Left ventricle myocardium superior (tissue), 1 donor: ENCODE data around the gene CLASP1. TPM values are rescaled to one million over a fixed set of nuclear protein-coding genes. Genes with fewer than 3 reads are reported as not detected.
A peak's percentile ranks its signal among the peaks of the same experiment; 100 is the strongest.
"Not testable (repeated sequence)": the region's sequence is repeated elsewhere in the genome, so short reads cannot be mapped to it uniquely, and the experiment has no call there.

Experiments used
- ATAC-seq: fragments of 200-7000 bp; cut with Tn5 transposase; one replicate; pipeline ENCODE4 v1.9.1; 2020; ENCODE audit warnings: mild to moderate bottlenecking, moderate library complexity
- DNase-seq: peaks from one replicate; pipeline ENCODE4 v3.0.0-alpha.2; 2020
- intact Hi-C: fragments of 100-400 bp; cut with micrococcal nuclease; formaldehyde crosslinking; loops from one replicate; pipeline ENCODE4 v1.11.0; 2022
- total RNA-seq: library from RNA; stranded (reverse); fragmentation: NEBNext Ultra II Directional; extraction: Animal tissue kit (Norgen Biotek cat#: 25700); gene quantifications from one replicate; pipeline ENCODE4 v1.2.1, GENCODE V29; 2021
- donor health status: DM: no; HTN: yes; CAD: no; lungs with severe emphysema.

The CLASP1 gene
- total RNA-seq, 1 donor from 2014 or later: 66.5 TPM

DNA sequence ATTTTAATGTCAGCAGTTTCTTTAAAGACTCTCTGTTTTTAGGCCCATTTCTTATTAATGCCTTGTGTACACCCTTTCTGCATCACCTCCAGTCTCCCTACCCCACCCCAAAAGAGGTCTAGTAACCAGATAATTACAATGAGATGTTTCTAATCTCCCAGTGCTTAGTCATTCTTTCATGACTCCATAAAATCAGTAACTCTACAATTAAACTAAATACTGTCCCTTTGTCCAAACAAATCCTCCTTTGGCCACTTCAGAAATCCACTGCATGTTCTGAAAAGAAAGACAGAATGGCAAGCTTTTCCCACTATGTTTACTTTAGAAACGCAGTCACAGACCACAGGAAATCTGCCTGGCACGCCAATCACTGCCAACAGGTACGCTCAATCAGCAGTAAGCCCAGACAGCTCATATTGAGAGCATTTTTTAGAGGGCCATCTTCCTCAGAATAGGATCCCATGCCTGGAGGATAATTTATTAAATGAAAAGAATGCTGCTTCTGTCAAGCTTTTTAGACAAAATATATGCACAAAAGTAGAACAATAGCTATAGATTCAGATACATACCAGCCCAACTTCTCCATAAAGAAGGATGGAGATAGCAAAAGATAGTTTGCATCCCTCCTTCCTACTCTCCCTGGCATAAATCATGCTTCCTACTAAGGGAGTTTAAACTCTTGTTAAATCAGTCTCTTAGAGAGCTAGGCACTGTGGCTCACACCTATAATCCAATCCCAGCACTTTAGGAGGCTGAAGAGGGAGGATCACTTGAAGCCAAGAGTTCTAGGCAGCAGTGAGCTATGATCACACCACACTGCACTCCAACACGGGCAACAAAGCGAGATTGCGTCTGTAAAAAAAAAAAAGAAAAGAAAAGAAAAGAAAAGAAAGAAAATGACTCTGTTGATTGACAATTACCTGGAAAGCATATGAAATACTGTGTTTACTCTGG, 14.6 kb downstream of the CLASP1 start:
- intact Hi-C loops: no loop called here
- no peak for ATAC-seq

DNA sequence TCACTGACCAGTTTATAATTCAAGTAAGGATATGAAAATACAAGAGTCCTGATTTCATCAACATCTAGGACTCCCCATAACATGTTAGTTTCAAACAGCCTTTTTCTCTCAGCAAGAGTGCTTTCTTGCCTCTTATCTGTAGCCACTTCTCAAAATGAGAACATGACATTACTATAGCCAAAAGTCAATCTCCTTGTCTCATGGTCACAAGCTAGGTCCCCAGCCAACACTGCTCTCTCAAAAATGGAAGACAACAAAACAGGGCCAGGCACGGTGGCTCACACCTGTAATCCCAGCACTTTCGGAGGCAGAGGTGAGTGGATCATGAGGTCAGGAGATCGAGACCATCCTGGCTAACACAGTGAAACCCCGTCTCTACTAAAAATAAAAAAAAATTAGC, 15.8 kb downstream of the CLASP1 start:
- intact Hi-C loops: no loop called here
- DNase-seq (no peak), ATAC-seq (peak; percentile 86)

More for the DNA sequence above, 14.6 kb downstream of the CLASP1 start:
- DNase-seq: no peak

DNA sequence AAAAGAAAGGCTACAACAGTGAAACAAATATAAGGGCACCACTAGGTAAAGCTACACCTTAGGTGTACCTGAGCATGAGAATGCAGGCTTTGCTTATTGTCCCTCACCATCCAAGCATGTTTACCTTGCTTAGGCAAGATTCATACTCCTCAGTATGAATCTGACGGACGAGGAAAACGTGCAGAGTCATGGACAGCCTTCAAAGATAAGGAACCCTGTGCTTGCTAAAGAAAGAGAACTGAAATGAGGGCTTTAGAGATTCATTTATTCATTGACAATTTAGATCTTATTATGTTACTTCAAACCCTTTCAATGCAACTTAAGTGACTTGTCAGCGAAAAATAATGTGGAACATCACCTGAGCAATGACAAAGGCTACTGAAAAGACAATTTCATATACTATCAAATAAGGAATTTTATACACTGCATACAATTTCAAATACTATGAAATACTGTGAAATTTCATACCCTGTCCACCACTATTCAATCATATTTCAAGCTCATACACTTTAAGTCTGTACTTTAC, 21.7 kb downstream of the CLASP1 start:
- DNase-seq: no peak
- intact Hi-C loops: no loop called here
- peak; percentile 40 for ATAC-seq

DNA sequence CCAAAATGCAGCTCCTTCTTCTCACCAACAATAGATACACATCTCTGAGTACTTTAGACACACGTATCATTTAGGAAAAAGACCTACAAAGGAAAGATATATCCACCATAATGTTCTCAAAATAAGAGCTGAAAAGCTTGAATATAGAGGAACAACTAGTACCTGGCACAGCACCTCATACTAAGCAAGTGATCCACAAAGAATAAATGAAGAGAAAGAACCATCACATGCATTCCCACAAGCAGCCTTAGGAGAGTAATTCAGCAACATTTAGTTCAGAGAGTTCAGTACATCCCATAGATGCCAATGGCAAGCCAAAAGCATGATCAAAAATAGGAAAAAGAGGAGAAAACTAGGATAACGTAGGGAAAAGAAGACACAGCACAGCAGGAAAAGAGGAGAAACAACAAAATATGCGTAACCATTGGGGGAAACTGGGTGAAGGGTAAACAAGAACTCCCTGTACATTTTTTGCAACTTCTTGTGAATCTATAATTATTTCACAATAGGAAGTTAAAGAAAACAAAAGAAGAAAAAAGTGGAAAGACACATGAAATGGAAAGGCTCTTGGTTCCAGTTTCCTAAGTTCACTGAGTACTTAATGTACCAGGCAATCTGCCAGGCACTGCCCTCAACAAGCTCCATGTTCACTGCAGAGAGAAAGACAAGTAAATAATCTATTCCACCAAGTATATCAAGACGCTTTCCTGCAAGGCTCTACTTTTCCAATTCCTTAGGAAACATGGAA, 22.3 kb downstream of the CLASP1 start:
- peak; percentile 50 for DNase-seq
- ATAC-seq: peak; percentile 87
- intact Hi-C loops: no loop called here

DNA sequence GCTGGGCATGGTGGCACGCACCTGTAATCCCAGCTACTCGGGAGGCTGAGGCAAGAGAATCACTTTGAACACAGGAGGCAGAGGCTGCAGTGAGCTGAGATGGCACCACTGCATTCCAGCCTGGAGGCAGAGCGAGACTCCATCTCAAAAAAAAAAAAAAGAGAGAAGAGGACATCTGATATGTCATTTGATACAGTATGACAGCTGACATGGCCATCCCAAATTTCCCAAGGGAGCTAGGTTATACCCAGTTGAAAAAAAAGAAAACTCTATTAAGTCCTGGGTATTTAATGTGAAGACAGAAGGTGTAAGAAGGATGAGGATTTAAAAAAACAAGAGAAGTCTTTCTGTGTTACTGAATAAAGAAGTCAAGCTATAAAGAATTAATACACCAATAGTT, 23.3 kb downstream of the CLASP1 start:
- DNase-seq: no peak
- ATAC-seq: no peak
- intact Hi-C loops: no loop called here

DNA sequence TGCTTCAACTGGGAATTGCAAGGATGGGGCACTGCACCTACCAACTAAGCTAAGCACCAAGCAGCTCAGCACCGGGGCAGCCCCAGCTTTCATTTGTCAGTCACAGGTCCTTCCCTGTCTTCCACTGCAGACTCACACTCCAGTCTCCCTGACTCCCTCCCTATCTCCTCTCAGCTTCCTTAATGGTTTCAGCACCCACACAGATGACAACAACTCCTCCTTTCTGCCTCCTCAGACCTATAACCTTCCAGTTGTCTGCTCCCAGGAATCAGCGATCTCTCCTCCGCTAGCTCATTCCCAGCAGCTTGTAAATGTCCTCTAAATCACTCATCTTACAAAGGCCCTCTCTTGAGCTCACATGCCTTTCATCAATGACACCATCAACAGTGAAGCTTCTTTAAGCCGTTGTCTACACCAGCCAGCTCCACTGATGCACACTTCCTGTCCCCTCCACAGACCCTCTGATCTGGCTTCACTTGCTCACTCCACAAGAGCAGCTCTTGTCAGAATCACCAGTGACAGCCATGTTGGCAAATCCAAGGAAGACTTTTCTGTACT, 32.1 kb downstream of the CLASP1 start:
- ATAC-seq (peak; percentile 55), DNase-seq (no peak)
- intact Hi-C loops: no loop called here

DNA sequence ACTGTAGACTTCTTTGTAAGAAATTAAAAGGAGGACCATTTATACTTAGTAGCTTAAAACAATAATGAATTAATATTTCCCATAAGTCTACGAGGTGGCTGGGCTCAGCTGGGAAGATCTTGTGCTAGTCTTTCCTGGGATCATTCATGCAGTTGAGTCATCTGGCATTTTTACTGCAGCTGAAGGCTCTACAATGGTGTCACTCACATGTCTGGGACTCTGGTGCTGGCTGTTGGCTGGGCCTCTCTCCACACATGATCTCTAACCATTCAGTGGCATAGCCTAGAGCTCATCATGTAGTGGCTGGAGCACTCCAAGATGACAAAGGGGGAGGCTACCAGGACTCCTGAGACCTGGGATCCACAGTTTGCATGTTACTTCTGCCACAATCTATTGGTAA, 35.5 kb downstream of the CLASP1 start:
- intact Hi-C loops: no loop called here
- DNase-seq: no peak
- ATAC-seq: no peak

DNA sequence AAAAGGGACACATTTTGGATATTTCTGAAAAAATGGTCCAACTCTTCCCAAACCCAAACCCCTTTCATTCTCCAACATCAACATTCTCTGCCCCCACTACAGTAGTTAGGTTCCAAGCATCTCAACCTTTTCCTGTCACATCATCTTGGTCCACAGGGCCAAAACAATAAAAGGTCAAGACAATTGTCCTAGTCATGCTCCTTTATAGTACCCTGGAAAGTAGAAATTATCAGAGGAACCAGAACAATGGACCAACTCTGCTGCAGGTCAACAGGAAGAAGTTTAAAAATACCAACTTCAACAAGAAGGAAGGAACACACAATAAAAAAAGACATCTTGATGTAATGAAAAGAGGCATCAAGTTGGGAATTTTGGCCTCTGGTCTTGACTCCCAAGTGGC, 36.1 kb downstream of the CLASP1 start:
- ATAC-seq (peak; percentile 27), DNase-seq (no peak)
- intact Hi-C loops: no loop called here

DNA sequence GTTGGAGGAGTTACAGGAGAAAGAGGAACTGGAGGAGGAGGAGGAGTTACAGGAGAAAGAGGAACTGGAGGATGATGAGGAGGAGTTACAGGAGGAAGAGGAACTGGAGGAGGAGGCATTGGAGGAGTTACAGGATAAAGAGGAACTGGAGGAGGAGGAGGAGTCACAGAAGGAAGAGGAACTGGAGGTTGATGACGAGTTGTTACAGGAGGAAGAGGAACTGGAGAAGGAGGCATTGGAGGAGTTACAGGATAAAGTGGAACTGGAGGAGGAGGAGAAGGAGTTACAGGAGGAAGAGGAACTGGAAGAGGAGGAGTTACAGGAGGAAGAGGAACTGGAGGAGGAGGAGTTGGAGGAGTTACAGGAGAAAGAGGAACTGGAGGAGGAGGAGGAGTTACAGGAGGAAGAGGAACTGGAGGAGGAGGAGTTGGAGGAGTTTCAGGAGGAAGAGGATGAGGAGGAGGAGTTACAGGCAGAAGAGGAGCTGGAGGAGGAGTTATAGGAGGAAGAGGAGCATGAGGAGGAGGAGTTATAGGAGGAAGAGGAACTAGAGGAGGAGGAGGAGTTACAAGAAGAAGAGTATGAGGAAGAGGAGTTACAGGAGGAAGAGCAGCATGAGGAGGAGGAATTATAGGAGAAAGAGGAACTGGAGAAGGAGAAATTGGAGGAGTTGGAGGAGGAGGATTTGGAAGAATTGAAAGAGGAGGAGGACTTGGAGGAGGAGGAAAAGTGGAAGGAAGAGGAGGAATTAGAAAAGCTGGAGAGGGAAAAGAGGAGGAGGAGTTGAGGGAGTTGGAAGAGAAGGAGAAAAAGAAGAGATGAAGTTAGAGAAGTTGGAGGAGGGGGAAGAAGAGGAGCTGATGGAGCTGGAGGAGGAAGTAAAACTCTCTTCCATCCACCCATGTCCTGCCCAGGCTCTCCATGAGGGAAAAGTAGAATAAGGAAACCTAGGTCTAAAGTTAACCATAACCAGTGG, 37.2 kb downstream of the CLASP1 start:
- no peak for DNase-seq
- ATAC-seq: no peak
- intact Hi-C loops: no loop called here

DNA sequence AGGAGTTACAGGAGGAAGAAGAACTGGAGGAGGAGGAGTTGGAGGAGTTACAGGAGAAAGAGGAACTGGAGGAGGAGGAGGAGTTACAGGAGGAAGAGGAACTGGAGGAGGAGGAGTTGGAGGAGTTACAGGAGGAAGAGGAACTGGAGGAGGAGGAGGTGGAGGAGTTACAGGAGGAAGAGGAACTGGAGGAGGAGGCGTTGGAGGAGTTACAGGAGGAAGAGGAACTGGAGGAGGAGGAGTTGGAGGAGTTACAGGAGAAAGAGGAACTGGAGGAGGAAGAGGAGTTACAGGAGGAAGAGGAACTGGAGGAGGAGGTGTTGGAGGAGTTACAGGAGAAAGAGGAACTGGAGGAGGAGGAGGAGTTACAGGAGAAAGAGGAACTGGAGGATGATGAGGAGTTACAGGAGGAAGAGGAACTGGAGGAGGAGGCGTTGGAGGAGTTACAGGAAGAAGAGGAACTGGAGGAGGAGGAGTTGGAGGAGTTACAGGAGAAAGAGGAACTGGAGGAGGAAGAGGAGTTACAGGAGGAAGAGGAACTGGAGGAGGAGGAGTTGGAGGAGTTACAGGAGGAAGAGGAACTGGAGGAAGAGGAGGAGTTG, 38.1 kb downstream of the CLASP1 start:
- ATAC-seq, DNase-seq, intact Hi-C loops: not testable (repeated sequence)

DNA sequence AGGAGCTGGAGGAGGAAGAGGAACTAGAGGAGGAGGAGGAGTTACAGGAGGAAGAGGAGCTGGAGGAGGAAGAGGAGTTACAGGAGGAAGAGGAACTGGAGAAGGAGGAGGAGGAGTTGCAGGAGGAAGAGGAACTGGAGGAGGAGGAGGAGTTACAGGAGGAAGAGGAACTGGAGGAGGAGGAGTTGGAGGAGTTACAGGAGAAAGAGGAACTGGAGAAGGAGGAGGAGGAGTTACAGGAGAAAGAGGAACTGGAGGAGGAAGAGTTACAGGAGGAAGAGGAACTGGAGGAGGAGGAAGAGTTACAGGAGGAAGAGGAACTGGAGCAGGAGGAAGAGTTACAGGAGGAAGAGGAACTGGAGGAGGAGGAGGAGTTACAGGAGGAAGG, 38.8 kb downstream of the CLASP1 start:
- not testable (repeated sequence) for ATAC-seq

DNA sequence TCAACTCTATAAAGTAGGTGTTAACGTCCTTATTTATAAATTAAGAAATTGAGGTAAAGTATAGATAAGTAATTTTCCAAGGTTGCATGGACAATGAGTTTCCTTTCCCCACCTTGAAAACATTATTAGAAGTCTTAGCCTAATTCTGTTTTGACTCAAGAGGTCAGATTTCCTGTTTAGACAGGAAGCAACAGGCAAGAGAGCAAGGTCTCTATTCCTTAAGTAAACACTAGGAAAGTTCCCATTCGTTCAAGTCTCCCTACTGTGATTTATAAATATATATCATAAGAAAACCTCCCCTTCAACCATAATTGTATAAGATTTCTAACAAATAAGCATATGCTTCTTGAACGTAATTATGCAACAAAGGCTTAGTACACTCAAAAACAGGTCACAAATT, 40.3 kb downstream of the CLASP1 start:
- intact Hi-C loops: no loop called here
- no peak for ATAC-seq
- no peak for DNase-seq

More for the DNA sequence above, 38.8 kb downstream of the CLASP1 start:
- intact Hi-C loops, DNase-seq: not testable (repeated sequence)

DNA sequence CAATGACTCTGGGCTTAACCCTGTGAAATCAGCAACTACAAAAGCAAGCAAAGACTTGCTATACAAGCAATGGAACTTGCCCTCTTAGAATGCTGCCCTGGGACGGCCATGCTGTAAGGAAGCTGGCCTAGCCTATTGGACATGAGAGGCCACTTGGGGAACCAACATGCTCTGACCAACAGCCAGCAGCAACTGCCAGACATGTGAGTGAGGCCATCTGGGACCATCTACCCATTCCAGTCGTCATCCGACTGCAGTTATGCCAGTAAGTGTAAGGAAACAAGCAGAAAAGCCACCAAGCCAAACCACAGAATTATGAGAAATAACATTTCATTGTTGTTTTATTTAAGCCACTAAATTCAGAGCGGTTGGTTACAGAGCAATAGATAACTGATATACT, 40.9 kb downstream of the CLASP1 start:
- peak; percentile 37 for ATAC-seq
- intact Hi-C loops: no loop called here
- no peak for DNase-seq

DNA sequence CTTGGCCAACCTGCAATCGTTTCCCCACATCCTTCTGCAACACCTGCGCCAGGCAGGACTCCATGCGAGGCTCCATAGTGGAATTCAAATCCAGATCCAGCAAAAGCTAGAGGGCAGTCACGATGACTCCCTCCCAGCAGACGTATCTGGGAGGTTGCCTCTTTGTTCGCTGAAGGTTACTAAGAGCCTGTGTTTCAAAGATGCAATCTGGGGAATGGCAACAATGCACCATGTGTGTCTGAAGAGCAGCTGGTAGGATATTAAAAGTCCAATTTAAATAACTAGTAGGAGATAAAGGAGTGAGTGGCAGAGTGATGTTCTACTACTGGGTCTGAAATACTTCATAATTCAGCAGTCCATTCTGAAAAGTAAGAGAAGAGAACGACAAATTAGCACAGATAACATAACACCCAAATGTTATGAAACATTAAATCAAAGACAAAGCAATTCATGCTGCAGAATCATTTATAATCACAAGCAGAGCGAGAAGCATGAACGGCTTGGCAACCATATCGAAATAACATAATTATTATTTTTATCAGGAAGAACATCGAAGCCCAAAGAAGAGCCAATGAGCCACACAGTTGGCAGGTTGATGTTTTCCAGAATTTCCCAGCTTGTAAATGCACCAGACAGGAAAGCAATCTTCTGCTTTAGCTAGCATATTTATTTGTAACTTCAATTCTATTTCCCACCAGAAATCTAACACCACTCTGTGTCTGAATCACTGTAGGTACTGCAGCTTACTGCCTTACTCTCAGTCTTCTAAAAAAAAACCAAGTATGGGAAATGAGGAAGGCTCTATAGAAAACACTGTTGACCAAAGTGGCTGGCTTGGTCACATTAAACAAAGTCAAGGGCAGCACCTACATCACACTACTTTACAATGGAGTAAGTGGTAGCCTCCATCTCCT, 43.2 kb downstream of the CLASP1 start:
- ATAC-seq (peak; percentile 73), DNase-seq (no peak)
- intact Hi-C loops: no loop called here

DNA sequence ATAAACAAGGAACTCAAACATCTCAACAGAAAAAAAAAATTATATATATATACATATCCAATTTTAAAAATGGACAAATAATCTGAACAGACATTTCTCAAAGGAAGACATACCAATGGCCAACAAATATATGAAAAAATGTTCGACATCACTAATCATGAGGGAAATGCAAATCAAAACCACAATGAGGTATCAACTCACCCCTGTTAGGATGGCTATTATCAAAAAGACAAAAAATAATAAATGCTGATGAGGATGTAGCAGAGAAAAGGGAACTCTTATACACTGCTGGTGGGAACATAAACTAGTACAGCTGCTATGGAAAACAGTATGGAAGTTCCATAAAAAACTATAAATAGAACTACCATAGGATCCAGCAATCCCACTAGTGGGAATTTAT, 46.1 kb downstream of the CLASP1 start:
- ATAC-seq (no peak), DNase-seq (no peak)
- intact Hi-C loops: no loop called here

DNA sequence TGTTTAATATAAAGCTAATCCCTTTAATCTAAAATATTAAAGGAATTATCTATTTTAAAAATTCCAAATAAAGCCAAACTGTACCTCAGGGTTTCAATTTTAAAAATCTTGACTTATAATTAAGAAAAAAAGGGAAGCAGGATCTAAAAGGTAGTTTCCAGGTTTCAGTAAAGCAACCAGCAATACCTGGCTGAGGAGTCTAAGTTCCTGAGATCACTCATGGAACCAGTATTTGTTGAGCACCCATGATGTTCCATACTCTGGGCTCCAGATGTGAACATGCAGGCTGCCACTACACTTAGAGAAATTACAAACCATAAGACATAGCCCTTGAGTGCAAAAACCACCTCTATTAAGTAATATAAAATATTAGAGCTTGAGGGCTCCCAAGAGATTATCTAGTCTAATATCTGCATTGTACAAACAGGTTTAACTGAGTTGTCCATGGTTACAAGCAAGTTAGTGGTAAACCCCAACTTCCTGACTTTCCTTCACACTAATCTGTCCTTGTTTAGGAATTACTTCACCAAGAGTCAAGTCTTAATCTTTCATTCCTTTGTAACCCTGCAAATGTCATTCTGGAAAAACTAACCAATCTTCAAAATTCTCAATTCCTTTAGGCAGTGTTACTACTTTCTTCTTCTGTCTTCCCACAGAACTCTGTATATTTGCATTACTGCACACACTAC, 49.2 kb downstream of the CLASP1 start:
- intact Hi-C loops: loop anchor here (10.0 kb wide), 1 partner anchor 45 kb away; the partner anchor contains the start of gene CLASP1
- ATAC-seq (no peak), DNase-seq (no peak)
